Measurements from ENCODE around the gene FBXO31.

- TF ChIP-seq CTCF (IDR thresholded peaks at IDR 0.05; ENCODE audit: poor library complexity) (no peak), EZH2phosphoT487 (IDR thresholded peaks at IDR 0.05; ENCODE audit: low read depth, severe bottlenecking, unreplicated experiment) (no peak), EZH2 (IDR thresholded peaks at IDR 0.05; ENCODE audit: borderline replicate concordance) (no peak)
Observed at GRCh38 chr16:87432330-87432915, 48.8 kb upstream of the FBXO31 start.
